Astrocyte of the cerebellum (primary cell): ENCODE measurements around the gene PRDM1.

Experiments used
- DNase-seq: peaks from one replicate; pipeline ENCODE4 v3.0.0-alpha.2; 2011; ENCODE audit warnings: low read depth
- H3K4me3 ChIP-seq: 2 replicates; pipeline ENCODE4 v1.5.1; 2011; ENCODE audit warnings: mild to moderate bottlenecking, low read depth, low read length, moderate library complexity
- in situ Hi-C: cut with HindIII; loops from 2 replicates; pipeline ENCODE4 v1.10.0; 2017; ENCODE audit warnings: low sequenced_read_pairs
- TF ChIP-seq, protein P1 (sequence below): IDR thresholded peaks from 2 replicates; pipeline ENCODE4 v1.5.1; 2012; ENCODE audit warnings: low read length, low read depth, moderate library complexity, mild to moderate bottlenecking; ENCODE audit errors: missing control alignments

The PRDM1 gene

DNA sequence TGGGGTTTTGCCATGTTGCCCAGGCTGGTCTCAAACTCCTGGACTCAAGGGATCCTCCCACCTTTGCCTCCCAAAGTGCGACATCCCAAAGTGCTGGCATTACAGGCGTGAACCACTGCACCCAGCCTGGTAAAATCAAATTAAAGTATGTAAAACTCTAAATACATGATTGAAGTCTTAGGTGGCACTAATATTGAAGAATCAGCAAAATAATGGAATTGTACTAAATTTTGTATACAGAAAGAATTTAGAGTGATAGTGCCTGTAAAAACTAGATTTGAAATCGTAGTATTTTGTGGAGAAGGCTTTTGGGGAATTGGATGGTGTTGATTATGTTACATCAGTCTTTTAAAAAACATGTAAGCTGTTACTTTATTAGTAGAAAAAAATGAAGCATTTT is 10.0 kb upstream of the PRDM1 start:
- no peak for DNase-seq
- no peak overlapping the region for H3K4me3 ChIP-seq
- in situ Hi-C loops, result loop anchor here (5.0 kb wide), 1 partner anchor 69 kb away; no protein-coding TSS in a partner anchor
- TF ChIP-seq, protein P1, sequence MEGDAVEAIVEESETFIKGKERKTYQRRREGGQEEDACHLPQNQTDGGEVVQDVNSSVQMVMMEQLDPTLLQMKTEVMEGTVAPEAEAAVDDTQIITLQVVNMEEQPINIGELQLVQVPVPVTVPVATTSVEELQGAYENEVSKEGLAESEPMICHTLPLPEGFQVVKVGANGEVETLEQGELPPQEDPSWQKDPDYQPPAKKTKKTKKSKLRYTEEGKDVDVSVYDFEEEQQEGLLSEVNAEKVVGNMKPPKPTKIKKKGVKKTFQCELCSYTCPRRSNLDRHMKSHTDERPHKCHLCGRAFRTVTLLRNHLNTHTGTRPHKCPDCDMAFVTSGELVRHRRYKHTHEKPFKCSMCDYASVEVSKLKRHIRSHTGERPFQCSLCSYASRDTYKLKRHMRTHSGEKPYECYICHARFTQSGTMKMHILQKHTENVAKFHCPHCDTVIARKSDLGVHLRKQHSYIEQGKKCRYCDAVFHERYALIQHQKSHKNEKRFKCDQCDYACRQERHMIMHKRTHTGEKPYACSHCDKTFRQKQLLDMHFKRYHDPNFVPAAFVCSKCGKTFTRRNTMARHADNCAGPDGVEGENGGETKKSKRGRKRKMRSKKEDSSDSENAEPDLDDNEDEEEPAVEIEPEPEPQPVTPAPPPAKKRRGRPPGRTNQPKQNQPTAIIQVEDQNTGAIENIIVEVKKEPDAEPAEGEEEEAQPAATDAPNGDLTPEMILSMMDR, result no peak

DNA sequence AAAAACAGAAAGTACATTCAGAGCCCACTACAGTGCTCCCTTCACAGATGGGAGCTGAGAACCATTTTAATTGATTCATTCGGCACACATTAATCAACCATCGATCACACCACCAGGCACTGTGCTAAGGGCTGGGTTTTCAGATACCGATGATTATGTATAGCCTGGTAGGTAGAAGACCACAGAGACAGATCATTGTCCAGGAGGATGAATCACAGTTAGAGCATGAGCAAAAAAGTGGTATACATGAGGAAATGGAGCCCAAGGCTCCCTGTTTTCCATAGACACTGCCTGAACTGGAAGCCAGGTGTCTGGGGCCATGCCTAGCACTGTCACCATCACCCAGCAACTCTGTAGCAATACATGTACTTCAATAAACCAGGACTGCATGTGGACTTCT is 9.0 kb upstream of the PRDM1 start:
- in situ Hi-C loops, result loop anchor here (5.0 kb wide), 1 partner anchor 70 kb away; no protein-coding TSS in a partner anchor
- TF ChIP-seq, protein P1, result no peak
- no peak for DNase-seq
- no peak overlapping the region for H3K4me3 ChIP-seq

DNA sequence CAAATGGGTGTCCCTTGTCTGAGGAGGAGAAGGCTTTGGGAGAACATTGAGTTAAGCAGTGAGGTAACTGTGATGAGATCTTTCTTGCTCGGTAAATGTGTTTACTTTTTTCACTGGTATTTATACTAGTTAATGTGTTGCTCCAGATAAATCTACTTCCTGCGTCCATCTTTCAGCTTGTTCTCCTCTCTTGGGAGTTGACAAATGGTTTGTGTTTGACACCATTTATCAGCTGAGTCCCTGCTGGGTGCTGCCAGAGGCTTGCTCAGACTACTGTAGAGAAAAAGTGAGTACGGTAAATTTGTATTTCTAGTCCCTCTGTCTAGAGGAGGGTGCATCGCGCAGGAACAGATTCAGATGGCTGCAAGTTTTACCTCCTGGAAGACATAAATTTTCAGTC is 8.3 kb upstream of the PRDM1 start:
- DNase-seq, result no peak
- no peak overlapping the region for H3K4me3 ChIP-seq
- TF ChIP-seq, protein P1, result no peak
- in situ Hi-C loops, result loop anchor here (5.0 kb wide), 1 partner anchor 71 kb away; no protein-coding TSS in a partner anchor

DNA sequence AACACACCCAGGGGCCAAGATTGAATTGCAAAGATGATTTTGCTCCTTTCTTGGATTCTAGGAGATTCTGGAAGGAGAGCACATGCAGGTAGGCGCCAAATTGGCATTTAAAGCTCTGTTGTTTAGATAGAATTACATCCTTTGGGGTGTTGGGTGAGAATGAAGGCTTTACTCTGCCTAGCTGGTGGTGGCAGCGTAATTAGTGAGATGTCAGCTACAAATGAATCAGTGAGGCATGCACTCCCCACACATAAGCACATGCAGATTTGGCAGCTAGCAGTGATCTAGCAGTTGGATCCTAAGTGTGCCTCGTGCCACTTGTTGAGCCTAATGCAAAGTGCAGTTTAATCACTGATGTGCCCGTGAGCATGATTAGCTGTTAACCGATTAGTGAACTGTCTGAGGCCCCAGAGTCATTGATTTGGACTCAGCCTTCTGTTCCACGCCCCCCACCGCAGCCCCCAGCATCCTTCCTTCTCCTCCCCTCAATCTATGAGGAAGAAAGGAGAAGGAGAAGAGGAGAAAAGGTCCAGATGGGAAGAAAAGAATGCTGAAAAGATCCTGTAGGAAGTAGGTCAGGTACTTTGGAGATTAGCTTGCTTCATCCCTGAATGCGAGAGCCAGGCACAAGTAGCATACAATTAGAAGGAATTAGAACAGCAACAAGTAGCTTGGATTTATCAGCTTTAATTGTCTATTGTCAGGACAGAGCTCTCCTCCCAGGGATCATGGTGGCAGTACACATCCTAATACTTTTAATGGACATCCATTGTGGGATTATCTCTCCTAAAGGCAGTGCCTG is 6.0 kb upstream of the PRDM1 start:
- in situ Hi-C loops, result loop anchor here (5.0 kb wide), 1 partner anchor 73 kb away; no protein-coding TSS in a partner anchor
- no peak for DNase-seq
- TF ChIP-seq, protein P1, result no peak
- H3K4me3 ChIP-seq, result no peak overlapping the region

DNA sequence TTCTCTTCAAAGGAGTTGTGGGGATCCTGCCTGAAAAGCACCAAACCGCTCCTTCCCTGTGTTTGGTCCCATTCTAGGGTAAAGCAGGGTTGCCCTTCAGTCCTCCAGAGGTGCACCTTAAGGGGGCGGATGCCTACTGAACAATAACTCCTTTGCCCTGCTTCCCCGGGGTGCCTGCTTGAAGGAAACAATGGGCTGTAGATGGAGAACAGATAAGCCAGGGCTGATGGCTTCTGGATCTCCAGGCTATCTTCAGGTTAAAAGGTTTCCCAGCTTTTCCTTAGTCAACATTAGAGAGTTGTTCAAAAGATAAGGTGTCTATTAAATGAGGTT is 5.4 kb upstream of the PRDM1 start:
- no peak for DNase-seq
- TF ChIP-seq, protein P1, result no peak
- no peak overlapping the region for H3K4me3 ChIP-seq
- in situ Hi-C loops, result no loop called here

DNA sequence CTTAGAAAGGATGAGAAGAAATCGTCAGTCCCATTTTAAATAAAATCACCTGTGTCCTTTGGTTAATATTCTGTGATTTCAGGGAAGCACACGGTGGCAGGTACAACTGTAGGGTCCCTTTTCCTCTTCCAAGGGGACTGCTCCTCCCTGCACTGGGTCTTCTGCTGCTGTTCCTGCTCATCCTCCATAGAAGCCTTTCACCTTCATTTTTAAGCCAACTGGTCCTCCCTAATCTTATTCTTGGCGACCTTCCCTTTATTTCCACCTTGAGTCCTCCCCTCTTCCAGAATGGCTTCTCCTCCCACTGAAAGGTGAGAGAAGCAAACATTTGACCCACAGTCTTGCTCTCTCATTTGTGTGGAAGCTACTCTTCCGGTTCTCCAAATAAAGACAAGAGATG is 4.4 kb upstream of the PRDM1 start:
- TF ChIP-seq, protein P1, result no peak
- no peak for DNase-seq
- no peak overlapping the region for H3K4me3 ChIP-seq
- in situ Hi-C loops, result no loop called here
